K562 (cell line): ENCODE results near the gene WDR46. TPM values are rescaled to one million over a fixed set of nuclear protein-coding genes. Genes with fewer than 3 reads are reported as not detected.
A peak's percentile ranks its signal among the peaks of the same experiment; 100 is the strongest.

Source experiments
- CBFB ChIP-seq: sonication (generic); formaldehyde crosslinking; IDR thresholded peaks from 2 replicates; pipeline ENCODE4 v1.4.0; 2020; ENCODE audit warnings: mild to moderate bottlenecking, missing genetic modification reagents
- CBX8 ChIP-seq: fragments of 200-600 bp; sonication (generic); IDR thresholded peaks from 2 replicates; pipeline ENCODE4 v1.6.1; 2012; ENCODE audit warnings: borderline replicate concordance, mixed run types, low read depth, mild to moderate bottlenecking, moderate library complexity, mixed read lengths, low read length, control low read depth, inconsistent platforms; ENCODE audit not compliant: poor library complexity, severe bottlenecking; ENCODE audit errors: extremely low read depth
- CHAMP1 ChIP-seq: fragments of 450-650 bp; IDR thresholded peaks from 2 replicates; pipeline ENCODE4 v1.6.1; 2016; ENCODE audit warnings: mild to moderate bottlenecking
- EP400 ChIP-seq: fragments of 450-650 bp; IDR thresholded peaks from 2 replicates; pipeline ENCODE4 v1.6.1; 2017; ENCODE audit warnings: antibody characterized with exemption, mild to moderate bottlenecking, moderate library complexity
- ETV1 ChIP-seq: fragments of 450-650 bp; conservative IDR thresholded peaks from 2 replicates; pipeline ENCODE4 v1.6.1; 2016; ENCODE audit warnings: missing genetic modification characterization, control low read depth, low read depth, missing compliant biosample characterization
- FOXA3 ChIP-seq, 2 experiments: fragments of 450-650 bp in 1 of 2; sonication (generic) in 1 of 2; formaldehyde crosslinking; IDR thresholded peaks in 1 of 2; conservative IDR thresholded peaks in 1 of 2; 2 replicates each; pipeline versions ENCODE4 v1.4.0 to v1.8.0; 2020 to 2022; ENCODE audit warnings: mild to moderate bottlenecking in 2 of 2, missing genetic modification reagents in 1 of 2
- HNRNPH1 ChIP-seq: fragments of 200-400 bp; formaldehyde crosslinking; optimal IDR thresholded peaks from 2 replicates; pipeline ENCODE3; 2017; ENCODE audit warnings: low read depth, mild to moderate bottlenecking, low read length, moderate library complexity
- HOXB6 ChIP-seq: fragments of 250-450 bp; sonication (Bioruptor Pico); IDR thresholded peaks from 2 replicates; pipeline ENCODE4 v1.5.1; 2022; ENCODE audit warnings: mild to moderate bottlenecking, borderline replicate concordance
- JUN ChIP-seq, 2 experiments: sonication (generic) in 1 of 2; formaldehyde crosslinking in 1 of 2; IDR thresholded peaks; 2 replicates each; pipeline versions ENCODE4 v1.6.1 to v1.8.0; 2012 to 2022; ENCODE audit warnings: borderline replicate concordance in 2 of 2, mild to moderate bottlenecking in 2 of 2, improper control_type of control experiment in 1 of 2, low read depth in 1 of 2, low read length in 1 of 2, missing genetic modification reagents in 1 of 2
- KAT2B ChIP-seq: IDR thresholded peaks from one replicate; pipeline ENCODE4 v1.6.1; 2012; ENCODE audit warnings: low read depth, mild to moderate bottlenecking, control low read depth, inconsistent platforms, low read length, moderate library complexity
- MCM3 ChIP-seq: fragments of 450-650 bp; IDR thresholded peaks from 2 replicates; pipeline ENCODE4 v1.6.1; 2016
- NFE2 ChIP-seq: IDR thresholded peaks from 2 replicates; pipeline ENCODE4 v1.6.1; 2014; ENCODE audit warnings: antibody characterized with exemption, low read depth
- NFXL1 ChIP-seq: fragments of 450-650 bp; formaldehyde crosslinking; IDR thresholded peaks from 2 replicates; pipeline ENCODE4 v1.4.0; 2021; ENCODE audit warnings: mild to moderate bottlenecking
- PTTG1 ChIP-seq: fragments of 450-650 bp; IDR thresholded peaks from 2 replicates; pipeline ENCODE4 v1.6.1; 2016; ENCODE audit warnings: low read depth, mild to moderate bottlenecking, missing genetic modification characterization, missing compliant biosample characterization
- RAD51 ChIP-seq: fragments of 450-650 bp; IDR thresholded peaks from 2 replicates; pipeline ENCODE4 v1.7.1; 2016; ENCODE audit warnings: low read depth, mild to moderate bottlenecking, borderline replicate concordance
- SOX6 ChIP-seq: fragments of 450-650 bp; IDR thresholded peaks from 2 replicates; pipeline ENCODE4 v1.6.1; 2014; ENCODE audit warnings: mild to moderate bottlenecking
- SRSF3 ChIP-seq: fragments of 200-400 bp; formaldehyde crosslinking; IDR thresholded peaks from 2 replicates; pipeline ENCODE4 v1.6.1; 2016; ENCODE audit warnings: mild to moderate bottlenecking, low read length, moderate library complexity; ENCODE audit not compliant: insufficient read depth
- STAT5A ChIP-seq: IDR thresholded peaks from 2 replicates; pipeline ENCODE4 v1.6.1; 2012; ENCODE audit warnings: low read length, inconsistent platforms, borderline replicate concordance
- TAL1 ChIP-seq: fragments of 450-650 bp; IDR thresholded peaks from 2 replicates; pipeline ENCODE4 v1.6.1; 2016; ENCODE audit warnings: mild to moderate bottlenecking
- TCF15 ChIP-seq: fragments of 250-450 bp; sonication (Bioruptor Pico); IDR thresholded peaks from 2 replicates; pipeline ENCODE4 v1.8.0; 2022; ENCODE audit warnings: moderate library complexity, mild to moderate bottlenecking, inconsistent platforms
- TCF7L2 ChIP-seq: fragments of 150-350 bp; IDR thresholded peaks from 2 replicates; pipeline ENCODE4 v1.6.1; 2016; ENCODE audit warnings: low read depth, mild to moderate bottlenecking, low read length, moderate library complexity
- THRA ChIP-seq: fragments of 450-650 bp; IDR thresholded peaks from 2 replicates; pipeline ENCODE4 v1.6.1; 2017; ENCODE audit warnings: mild to moderate bottlenecking, moderate library complexity
- TRIM28 ChIP-seq: fragments of 450-650 bp; IDR thresholded peaks from 2 replicates; pipeline ENCODE4 v1.6.1; 2017
- ZBTB1 ChIP-seq: sonication (generic); formaldehyde crosslinking; IDR thresholded peaks from 2 replicates; pipeline ENCODE4 v1.8.1; 2023; ENCODE audit warnings: missing genetic modification reagents, low read depth, mild to moderate bottlenecking, borderline replicate concordance
- ZNF583 ChIP-seq: fragments of 250-450 bp; sonication (Bioruptor Pico); IDR thresholded peaks from 2 replicates; pipeline ENCODE4 v1.4.0; 2020
- ZNF785 ChIP-seq: fragments of 250-450 bp; sonication (Bioruptor Pico); IDR thresholded peaks from 2 replicates; pipeline ENCODE4 v1.4.0; 2020; ENCODE audit warnings: mild to moderate bottlenecking
- polyA plus RNA-seq, 8 experiments: library from polyadenylated mRNA; depleted of rRNA in 4 of 8; stranded (reverse) in 5 of 8; unstranded in 3 of 8; fragments of >200 nt; fragmentation: Nextera tagmentation in 2 of 8; fragmentation: Illumina TruSeq in 1 of 8; extraction: Ambion mirVana in 2 of 8; extraction: Trizol in 1 of 8; gene quantifications; 2 replicates each; pipeline versions ENCODE4 v1.2.1 to v1.2.3, GENCODE V29; 2011 to 2014; ENCODE audit warnings: inconsistent platforms in 1 of 8, missing spikeins in 1 of 8
- total RNA-seq, 7 experiments: library from RNA; depleted of rRNA in 6 of 7; stranded (reverse); fragments of >200 nt in 6 of 7; fragmentation: Illumina TruSeq in 2 of 7; extraction: Trizol in 2 of 7; gene quantifications; 2 replicates each; pipeline versions ENCODE4 v1.2.1 to v1.2.3, GENCODE V29; 2011 to 2021; ENCODE audit warnings: low replicate concordance in 1 of 7

Gene WDR46
- total and polyA plus RNA-seq, 9 of the 15 experiments (the other 6 are each of a cell fraction or from before 2014, with no cell fraction given): 8.9 to 146 (median 93.1) TPM

GRCh38 chr6:33312361-33313104 lies 23.5 kb upstream of the WDR46 start (continued):
- no peak for TF ChIP-seq JUN (IDR thresholded peaks at IDR 0.05; ENCODE audit: borderline replicate concordance, low read depth, low read length)
- TF ChIP-seq JUN (CRISPR knock-in tag; IDR thresholded peaks at IDR 0.05; ENCODE audit: borderline replicate concordance): no peak
- no peak for TF ChIP-seq MCM3
- no peak for TF ChIP-seq NFXL1 (CRISPR knock-in tag)
- TF ChIP-seq SOX6: no peak
- no peak for TF ChIP-seq CHAMP1
- TF ChIP-seq TCF7L2: no peak
- TF ChIP-seq ETV1: no peak
- TF ChIP-seq EP400: peak; percentile 20; the same call in 1 of the 2 replicates
- no peak for TF ChIP-seq HOXB6 (CRISPR knock-in tag)
- no peak for TF ChIP-seq TCF15
- no peak for TF ChIP-seq PTTG1
- TF ChIP-seq TAL1: no peak
- no peak for TF ChIP-seq ZNF785 (CRISPR knock-in tag)
- TF ChIP-seq RAD51: peak; percentile 78
- TF ChIP-seq ZNF583: no peak
- no peak for TF ChIP-seq KAT2B
- no peak for TF ChIP-seq CBX8
- TF ChIP-seq ZBTB1 (CRISPR knock-in tag): no peak
- no peak for TF ChIP-seq HNRNPH1
- no peak for TF ChIP-seq NFE2
- TF ChIP-seq THRA: no peak
- no peak for TF ChIP-seq SRSF3
- no peak for TF ChIP-seq TRIM28
- TF ChIP-seq CBFB (CRISPR knock-in tag): peak; percentile 56; the same call in 1 of the 2 replicates
- TF ChIP-seq STAT5A: no peak
- TF ChIP-seq FOXA3 (CRISPR knock-in tag; conservative IDR thresholded peaks at IDR 0.05 in 1 of 2, IDR thresholded peaks at IDR 0.05 in 1 of 2): no peak
